Aorta (tissue), 5 donors: Measurements from ENCODE around the gene PAX7. TPM values are rescaled to one million over a fixed set of nuclear protein-coding genes. Genes with fewer than 3 reads are reported as not detected.
"Not testable (repeated sequence)": the region's sequence is repeated elsewhere in the genome, so short reads cannot be mapped to it uniquely, and the experiment has no call there.

ENCODE experiments used
- ATAC-seq: fragments of 200-7000 bp; cut with Tn5 transposase; one replicate; pipeline ENCODE4 v1.9.1; 2022; ENCODE audit warnings: moderate library complexity; ENCODE audit not compliant: low FRiP score
- DNase-seq, 2 donors: peaks; one replicate each; pipeline ENCODE4 v3.0.0-alpha.2; 2020
- H3K27ac ChIP-seq, 2 donors: one replicate each; pipeline ENCODE4 v1.5.1; 2013; ENCODE audit warnings: low read length in 2 of 2, mild to moderate bottlenecking in 2 of 2, moderate library complexity in 2 of 2, control low read depth in 1 of 2, inconsistent platforms in 1 of 2, low read depth in 1 of 2
- H3K27me3 ChIP-seq, 2 donors: one replicate each; pipeline ENCODE4 v1.6.1; 2013; ENCODE audit warnings: control low read depth in 1 of 2, low read length in 1 of 2, mild to moderate bottlenecking in 1 of 2, moderate library complexity in 1 of 2; ENCODE audit not compliant: insufficient read depth in 2 of 2, control insufficient read depth in 1 of 2
- H3K36me3 ChIP-seq, 2 donors: one replicate each; pipeline ENCODE4 v1.6.1; 2013; ENCODE audit warnings: control low read depth in 1 of 2, low read length in 1 of 2, mild to moderate bottlenecking in 1 of 2; ENCODE audit not compliant: insufficient read depth in 2 of 2, control insufficient read depth in 1 of 2
- H3K4me1 ChIP-seq, 2 donors: one replicate each; pipeline ENCODE4 v1.6.1; 2013; ENCODE audit warnings: low read length in 2 of 2, control low read depth in 1 of 2, mild to moderate bottlenecking in 1 of 2, moderate library complexity in 1 of 2; ENCODE audit not compliant: insufficient read depth in 2 of 2, control insufficient read depth in 1 of 2
- H3K4me3 ChIP-seq, 2 donors: one replicate each; pipeline ENCODE4 v1.5.1; 2013; ENCODE audit warnings: low read length in 2 of 2, control low read depth in 1 of 2, mild to moderate bottlenecking in 1 of 2
- H3K9me3 ChIP-seq: one replicate; pipeline ENCODE4 v1.6.1; 2013; ENCODE audit warnings: mild to moderate bottlenecking, low read length; ENCODE audit not compliant: control insufficient read depth
- WGBS, 2 donors: extraction: QIAGEN DNeasy Blood & Tissue Kit; methylation state at CpG; one replicate each; pipeline ENCODE4 v1.1.7; 2013; 5-methylcytosine and 5-hydroxymethylcytosine counted together
- intact Hi-C, 2 donors: fragments of 100-400 bp; cut with DNase I; formaldehyde crosslinking; loops; one replicate each; pipeline versions ENCODE4 v1.14.2 to v1.15.0; 2022
- long read RNA-seq, 2 donors: library from polyadenylated mRNA; unstranded; transcript quantifications; one replicate each; pipeline ENCODE4 v2.0.0, GENCODE V29; 2020 to 2021
- polyA plus RNA-seq, 2 donors: library from polyadenylated mRNA; stranded (reverse); fragments of 200-250 nt; gene quantifications; one replicate each; pipeline ENCODE4 v1.2.3, GENCODE V29; 2013
- total RNA-seq, 2 donors: library from RNA; stranded (reverse); fragmentation: NEBNext Ultra II Directional; extraction: Animal tissue kit (Norgen Biotek cat#: 25700); gene quantifications; one replicate each; pipeline ENCODE4 v1.2.1, GENCODE V29; 2021
- donor health status: healthy with polysubstance abuse.
- donor health status: Bipolar disorder and iron deficiency.
- donor health status: DM: no; HTN: no; CAD: no.
- donor health status: DM: no; HTN: no; CAD: no.
- donor health status: DM: yes; HTN: yes; CAD: no.

PAX7 gene
- not detected for total RNA-seq
- polyA plus RNA-seq = not detected
- long read RNA-seq, donor 1 = 0 reads
- long read RNA-seq, donor 2 = 0 reads

- 2% methylated on average over 66 to 70 of the region's 70 CpGs for WGBS, 2 donors
- no peak within 1 kb of the TSS for H3K27ac ChIP-seq
- H3K36me3 ChIP-seq = no peaks in the 10 kb centered on the region
- peak within 1 kb of the TSS in 1 of 2 donors; percentile 11 for H3K4me3 ChIP-seq
- no peaks in the 10 kb centered on the region for H3K27me3 ChIP-seq
- no peaks in the 10 kb centered on the region for H3K9me3 ChIP-seq
- ATAC-seq (no peak), DNase-seq (no peak)
- intact Hi-C loops = no loop called here
- H3K4me1 ChIP-seq = no peaks in the 10 kb centered on the region
Observed at GRCh38 chr1:18630511-18631495, at the start of gene PAX7. PAX7 (plus strand) TSS chr1:18630846; CDS start chr1:18631604, 758 bp downstream.

DNA sequence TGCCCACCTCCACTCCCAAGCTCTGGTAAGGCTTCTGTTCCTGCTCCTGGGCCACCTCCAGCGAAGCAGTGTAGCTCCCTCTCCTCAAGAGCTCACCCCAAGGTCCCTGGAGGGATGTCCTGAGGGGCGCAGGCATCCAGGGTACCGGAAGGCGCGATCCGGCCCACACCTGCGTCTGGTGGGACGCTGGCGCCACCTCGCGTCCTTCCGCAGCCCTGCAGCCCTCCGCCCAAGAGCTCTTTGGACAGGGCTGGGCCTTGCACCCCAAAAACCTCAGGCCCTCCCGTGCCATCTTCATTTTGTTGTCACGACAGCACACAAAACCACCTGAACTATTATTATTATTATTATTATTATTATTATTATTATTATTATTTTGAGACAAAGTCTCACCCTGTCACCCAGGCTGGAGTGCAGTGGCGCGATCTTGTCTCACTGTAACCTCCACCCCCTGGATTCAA, 49.2 kb upstream of the PAX7 start:
- Histone ChIP-seq H3K4me3 (no peak overlapping the region), H3K27ac (no peak overlapping the region), H3K27me3 (no peaks in the 10 kb centered on the region), H3K9me3 (no peaks in the 10 kb centered on the region), H3K4me1 (no peaks in the 10 kb centered on the region), H3K36me3 (no peaks in the 10 kb centered on the region)
- no peak for ATAC-seq
- DNase-seq = peak in 1 of 2 donors; percentile 75
- WGBS, 2 donors = 22 to 29% methylated on average over 17 of the region's 17 CpGs
- intact Hi-C loops = no loop called here

DNA sequence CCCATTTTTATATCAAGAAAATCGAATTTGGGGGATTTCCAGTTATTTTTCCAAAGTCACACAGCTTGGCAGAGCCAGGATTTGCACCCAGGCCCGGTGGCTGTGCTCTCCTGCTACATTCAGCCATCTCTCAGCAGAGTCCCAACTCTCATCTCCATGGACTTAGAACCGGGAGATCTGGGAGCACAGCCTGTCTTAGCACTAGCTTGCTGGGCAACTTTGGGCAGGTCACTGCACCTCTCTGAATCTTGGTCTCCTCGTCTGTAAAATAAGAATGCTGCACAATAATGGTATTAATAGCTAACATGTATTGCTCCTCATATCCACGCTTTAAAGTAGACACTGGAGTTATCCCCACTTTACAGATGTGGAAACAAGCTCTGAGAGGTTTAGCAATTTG, 47.8 kb upstream of the PAX7 start:
- no peak overlapping the region for H3K27ac ChIP-seq
- H3K27me3 ChIP-seq = no peaks in the 10 kb centered on the region
- H3K4me1 ChIP-seq = no peaks in the 10 kb centered on the region
- ATAC-seq = no peak
- DNase-seq = peak in 1 of 2 donors; percentile 36
- H3K36me3 ChIP-seq = no peaks in the 10 kb centered on the region
- intact Hi-C loops = no loop called here
- 52% methylated on average over 5 of the region's 5 CpGs for WGBS, 2 donors
- no peak overlapping the region for H3K4me3 ChIP-seq
- no peaks in the 10 kb centered on the region for H3K9me3 ChIP-seq

DNA sequence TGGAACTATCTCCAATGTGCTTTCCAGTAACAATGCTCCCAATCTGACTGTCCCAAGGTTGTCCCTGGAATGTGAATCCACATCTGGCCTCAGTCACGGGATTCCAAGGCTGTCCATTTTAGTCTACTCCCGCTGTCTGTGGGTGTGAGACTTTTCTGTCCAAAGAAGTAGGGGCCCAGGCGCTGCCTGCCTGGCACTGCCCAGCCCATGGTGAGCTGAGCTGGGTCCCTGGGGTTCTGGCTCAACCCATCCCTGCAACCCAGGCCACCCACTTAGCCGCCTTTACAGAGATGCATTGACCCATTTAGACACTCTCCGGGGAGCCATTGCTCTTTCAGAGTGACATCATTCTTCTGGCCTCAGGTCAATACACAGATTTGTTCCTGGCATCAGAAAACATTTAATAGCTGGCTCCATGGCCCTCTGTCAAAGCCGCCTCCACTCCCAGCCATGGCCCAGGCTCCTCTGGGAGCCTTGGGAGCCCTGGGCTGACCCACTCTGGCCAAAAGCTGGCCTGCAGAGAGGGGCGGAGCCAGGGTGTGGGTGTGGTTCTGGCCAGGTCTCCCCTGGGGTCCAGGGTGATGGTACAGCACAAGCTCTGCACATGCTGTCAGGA, 47.2 kb upstream of the PAX7 start:
- Histone ChIP-seq H3K27me3 (peaks cover 0 to 1% of the 10 kb centered on the region in 2 donors), H3K4me1 (no peaks in the 10 kb centered on the region), H3K9me3 (no peaks in the 10 kb centered on the region), H3K27ac (no peak overlapping the region), H3K36me3 (no peaks in the 10 kb centered on the region), H3K4me3 (no peak overlapping the region)
- ATAC-seq = peak; percentile 75
- WGBS, 2 donors = 6 to 13% methylated on average over 7 of the region's 7 CpGs
- intact Hi-C loops = no loop called here
- peak; percentile 41 to 81 for DNase-seq

DNA sequence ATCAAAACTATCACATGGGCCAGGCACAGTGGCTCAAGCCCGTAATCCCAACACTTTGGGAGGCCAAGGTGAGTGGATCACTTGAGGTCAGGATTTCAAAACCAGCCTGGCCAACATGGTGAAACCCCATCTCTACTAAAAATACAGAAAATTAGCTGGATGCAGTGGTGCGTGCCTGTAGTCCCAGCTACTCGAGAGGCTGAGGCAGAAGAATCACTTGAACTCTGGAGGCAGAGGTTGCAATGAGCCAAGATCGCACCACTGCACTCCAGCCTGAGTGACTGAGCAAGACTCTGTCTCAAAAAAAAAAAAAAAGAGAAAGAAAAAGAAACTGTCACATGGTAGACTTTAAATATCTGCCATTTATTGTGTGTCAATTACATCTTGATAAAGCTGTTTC, 44.6 kb upstream of the PAX7 start:
- H3K27ac ChIP-seq, intact Hi-C loops, H3K9me3 ChIP-seq, H3K27me3 ChIP-seq, H3K4me3 ChIP-seq, H3K4me1 ChIP-seq, ATAC-seq, H3K36me3 ChIP-seq: not testable (repeated sequence)
- DNase-seq = peak in 1 of 2 donors; percentile 6
- WGBS, 2 donors = 92 to 95% methylated on average over 4 of the region's 4 CpGs

GRCh38 chr1:18588093-18588492, 42.6 kb upstream of the PAX7 start:
- Histone ChIP-seq H3K27me3 (peaks cover 0 to 1% of the 10 kb centered on the region in 2 donors), H3K9me3 (no peaks in the 10 kb centered on the region), H3K27ac (no peak overlapping the region), H3K4me1 (no peaks in the 10 kb centered on the region), H3K4me3 (no peak overlapping the region), H3K36me3 (no peaks in the 10 kb centered on the region)
- no peak for DNase-seq
- intact Hi-C loops = no loop called here
- ATAC-seq = no peak
- 44 to 49% methylated on average over 9 of the region's 9 CpGs for WGBS, 2 donors

- H3K36me3 ChIP-seq = no peaks in the 10 kb centered on the region
- H3K4me1 ChIP-seq = no peaks in the 10 kb centered on the region
- no peak overlapping the region for H3K4me3 ChIP-seq
- WGBS, 2 donors = 68 to 77% methylated on average over 1 of the region's 1 CpG
- ATAC-seq = no peak
- no peak overlapping the region for H3K27ac ChIP-seq
- peaks cover 0 to 1% of the 10 kb centered on the region in 2 donors for H3K27me3 ChIP-seq
- no peak for DNase-seq
- no peaks in the 10 kb centered on the region for H3K9me3 ChIP-seq
- intact Hi-C loops = loop anchor here in 1 of 2 donors (5.0 kb wide), 1 partner anchor 230 kb away; no protein-coding TSS in a partner anchor
Observed at GRCh38 chr1:18592368-18592767, 38.3 kb upstream of the PAX7 start.

GRCh38 chr1:18597160-18598042, 33.2 kb upstream of the PAX7 start:
- Histone ChIP-seq H3K4me3 (no peak overlapping the region), H3K4me1 (no peaks in the 10 kb centered on the region), H3K27me3 (no peaks in the 10 kb centered on the region), H3K36me3 (no peaks in the 10 kb centered on the region), H3K27ac (no peak overlapping the region), H3K9me3 (no peaks in the 10 kb centered on the region)
- ATAC-seq = peak; percentile 82
- DNase-seq = peak in 1 of 2 donors; percentile 86
- intact Hi-C loops = loop anchor here in 1 of 2 donors (1.0 to 5.0 kb wide), 2 partner anchors 223 to 280 kb away; no protein-coding TSS in a partner anchor
- WGBS, 2 donors = 19 to 20% methylated on average over 20 of the region's 20 CpGs
